Left forelimb (tissue), 1 donor: ENCODE data around the gene N4BP3.
"Not testable (repeated sequence)": the region's sequence is repeated elsewhere in the genome, so short reads cannot be mapped to it uniquely, and the experiment has no call there.

Experiments used
- DNase-seq: peaks from one replicate; pipeline ENCODE4 v3.0.0-alpha.2; 2018; ENCODE audit warnings: low spot score

Gene N4BP3

DNA sequence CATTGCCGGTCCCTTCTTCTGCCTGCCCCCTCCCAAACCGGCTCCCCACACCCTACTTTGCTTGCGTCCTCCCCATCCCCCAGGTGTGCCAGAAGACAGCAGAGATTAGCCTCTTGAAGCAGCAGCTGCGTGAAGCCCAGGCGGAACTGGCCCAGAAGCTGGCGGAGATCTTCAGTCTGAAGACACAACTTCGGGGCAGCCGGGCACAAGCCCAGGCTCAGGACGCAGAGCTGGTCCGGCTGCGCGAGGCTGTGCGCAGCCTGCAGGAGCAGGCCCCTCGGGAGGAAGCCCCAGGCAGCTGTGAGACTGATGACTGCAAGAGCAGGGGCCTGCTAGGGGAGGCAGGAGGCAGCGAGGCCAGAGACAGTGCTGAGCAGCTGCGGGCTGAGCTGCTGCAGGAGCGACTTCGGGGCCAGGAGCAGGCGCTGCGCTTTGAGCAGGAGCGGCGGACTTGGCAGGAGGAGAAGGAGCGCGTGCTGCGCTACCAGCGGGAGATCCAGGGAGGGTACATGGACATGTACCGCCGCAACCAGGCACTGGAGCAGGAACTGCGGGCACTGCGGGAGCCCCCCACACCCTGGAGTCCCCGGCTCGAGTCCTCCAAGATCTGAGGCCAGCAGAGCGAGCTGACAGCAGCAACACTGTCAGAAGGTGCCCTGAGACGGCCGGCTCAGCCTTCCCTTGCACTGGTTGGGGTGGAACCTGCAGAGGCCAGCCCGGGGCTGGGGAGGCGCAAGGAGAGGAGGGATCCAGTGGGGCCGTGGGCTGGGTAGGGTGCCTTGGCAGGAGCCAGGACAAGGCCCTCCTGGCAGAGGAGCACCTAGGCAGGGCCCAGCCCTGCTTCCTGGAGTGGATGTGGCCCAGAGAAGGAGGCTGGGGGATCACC is 8.3 kb downstream of the N4BP3 start:
- peak; percentile 86 for DNase-seq

GRCh38 chr5:178122346-178122745 is 9.0 kb downstream of the N4BP3 start:
- no peak for DNase-seq

DNA sequence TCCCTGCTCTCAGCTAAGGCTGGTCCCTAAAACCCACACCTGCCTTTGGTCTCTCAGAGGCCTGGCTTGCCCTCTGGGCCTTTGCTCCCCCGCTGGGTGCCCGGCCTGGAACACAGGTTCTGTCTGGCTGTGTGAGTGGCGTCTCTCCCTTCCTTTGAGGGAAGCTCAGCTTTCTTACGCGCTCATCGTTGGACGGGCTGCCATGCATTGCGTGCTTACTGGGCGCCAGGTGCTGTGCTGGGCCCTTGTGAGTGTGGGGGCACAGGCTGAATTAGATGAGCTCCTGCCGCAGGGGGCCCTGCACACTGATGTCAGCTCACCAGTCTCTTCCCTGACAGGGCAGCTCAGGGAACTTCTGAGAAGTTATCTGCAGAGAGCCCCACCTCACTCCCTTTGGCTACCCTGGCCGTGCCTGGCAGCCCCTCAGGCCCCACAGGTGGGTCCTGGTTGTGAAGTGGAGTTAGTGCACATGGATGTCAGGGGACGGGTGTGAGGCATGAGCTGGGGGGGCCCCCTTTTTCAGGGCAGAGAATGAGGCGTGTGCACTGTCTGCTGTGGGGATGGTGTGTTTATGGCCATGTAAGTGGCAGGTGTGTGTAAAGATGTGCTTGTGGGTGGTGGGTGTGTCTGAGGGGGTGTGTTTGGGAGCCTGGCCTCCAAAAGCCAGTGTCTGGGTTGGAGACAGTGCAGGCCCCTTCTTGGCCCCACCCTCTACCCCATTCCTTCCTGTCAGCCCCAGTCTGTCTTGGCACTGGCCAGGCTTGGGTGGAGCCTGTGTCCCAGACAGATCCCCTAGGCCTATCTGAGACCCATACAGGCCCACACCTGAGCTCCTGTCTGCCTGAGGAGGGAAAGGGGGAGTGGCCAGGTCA is 10.0 kb downstream of the N4BP3 start:
- no peak for DNase-seq

- peak; percentile 73 for DNase-seq
Measured at GRCh38 chr5:178123966-178124925, 10.9 kb downstream of the N4BP3 start.

DNA sequence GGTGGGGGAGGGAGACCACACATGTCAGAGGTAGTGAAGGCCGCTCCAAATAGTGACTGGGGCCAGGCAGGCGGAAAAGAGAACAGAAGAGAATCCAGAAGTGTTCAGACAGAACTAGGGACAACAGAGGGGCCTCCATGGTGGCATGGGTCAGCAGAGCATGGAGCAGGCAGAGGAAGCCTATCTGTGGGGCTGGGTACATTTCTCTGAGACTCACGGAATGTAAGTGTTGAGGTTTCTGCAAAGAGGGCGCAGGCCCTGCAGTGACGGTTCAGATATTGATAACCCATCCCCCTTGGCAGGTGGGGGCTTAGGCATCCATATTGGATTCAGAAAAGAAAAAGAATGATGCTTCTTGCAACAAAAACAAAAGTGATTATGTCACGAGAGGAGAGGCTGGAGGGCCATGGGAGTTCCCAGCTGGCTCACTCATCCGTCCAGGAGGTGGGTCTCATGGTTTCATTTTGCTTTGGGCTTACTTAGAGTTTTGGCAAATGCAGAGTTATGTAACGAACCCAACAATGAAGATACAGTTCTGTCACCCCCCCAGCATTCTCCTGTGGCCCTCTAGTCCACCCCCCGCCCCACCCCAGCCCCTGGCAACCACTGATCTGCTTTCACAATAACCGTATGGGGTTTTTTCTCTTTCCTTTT is 12.0 kb downstream of the N4BP3 start:
- DNase-seq, result no peak

DNA sequence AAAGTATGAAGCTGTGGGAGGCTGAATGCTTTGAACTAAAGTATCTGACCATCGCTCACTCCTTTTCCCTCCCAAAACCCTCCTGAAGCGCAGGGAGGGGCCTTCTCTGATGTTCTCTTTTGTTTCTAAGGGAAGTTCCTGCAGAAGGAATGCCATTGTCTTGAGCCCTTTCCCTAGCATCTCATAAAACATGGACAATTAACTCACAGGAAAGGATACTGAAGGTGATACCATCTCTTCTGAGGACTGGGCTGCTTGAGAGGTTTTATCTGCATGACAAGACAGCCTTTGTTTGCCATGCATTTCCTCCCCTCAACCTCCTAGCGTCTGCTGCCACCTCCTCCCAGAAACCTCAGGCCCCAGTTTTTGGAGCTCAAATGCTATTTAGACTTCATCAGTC is 13.2 kb downstream of the N4BP3 start:
- no peak for DNase-seq

DNA sequence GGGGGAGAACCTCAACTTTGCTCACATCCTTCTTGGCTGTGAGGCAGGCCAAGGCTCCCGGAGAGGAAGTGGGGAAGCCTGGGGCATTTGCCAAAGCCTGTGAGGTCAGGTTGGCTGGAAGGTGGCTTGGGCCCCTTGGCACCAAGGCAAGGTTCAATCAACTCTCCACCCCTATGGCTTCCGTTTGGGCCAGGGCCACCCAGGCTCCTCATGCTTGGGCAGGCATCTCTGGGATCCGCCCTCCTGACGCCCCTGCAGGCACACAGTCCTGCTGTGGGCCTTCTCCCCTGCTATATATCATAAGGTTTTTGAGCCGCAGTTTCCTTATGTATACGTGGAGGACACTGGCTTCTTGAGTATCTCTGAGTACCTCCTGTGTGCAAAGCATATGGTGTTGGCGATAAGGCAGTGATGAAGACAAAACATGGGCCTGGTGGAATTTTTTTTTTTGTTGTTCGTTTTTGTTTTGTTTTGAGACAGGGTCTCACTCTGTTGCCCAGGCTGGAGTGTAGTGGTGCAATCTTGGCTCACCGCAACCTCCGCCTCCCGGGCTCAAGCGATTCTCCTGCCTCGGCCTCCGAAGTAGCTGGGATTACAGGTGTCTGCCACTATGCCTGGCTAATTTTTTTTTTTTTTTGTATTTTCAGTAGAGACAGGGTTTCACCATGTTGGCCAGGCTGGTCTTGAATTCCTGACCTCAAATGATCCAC is 14.1 kb downstream of the N4BP3 start:
- not testable (repeated sequence) for DNase-seq

GRCh38 chr5:178129296-178129695 is 16.0 kb downstream of the N4BP3 start:
- no peak for DNase-seq

DNA sequence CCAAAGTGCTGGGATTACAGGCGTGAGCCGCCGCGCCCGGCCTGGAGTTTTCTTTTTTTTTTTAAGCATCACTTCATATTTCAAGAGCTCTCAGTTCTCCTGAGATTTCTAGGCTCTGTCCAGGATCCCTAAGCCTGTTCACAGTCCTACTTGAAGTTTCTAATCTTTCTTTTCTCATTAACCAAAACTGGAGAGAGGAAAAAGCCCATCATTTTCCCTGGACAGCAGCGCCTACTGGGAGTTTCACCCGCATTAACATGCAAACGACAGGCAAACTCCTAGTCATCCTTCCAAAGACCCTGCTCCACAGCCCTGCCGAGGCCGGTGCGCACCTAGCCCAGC is 16.9 kb downstream of the N4BP3 start:
- not testable (repeated sequence) for DNase-seq

GRCh38 chr5:178130576-178131445 is 17.5 kb downstream of the N4BP3 start, which contains the start of gene RMND5B:
Gene RMND5B (plus strand): TSS chr5:178131014. CDS start chr5:178138120, 7,106 bp downstream.
- DNase-seq, result peak; percentile 79

GRCh38 chr5:178131446-178131996 is 18.2 kb downstream of the N4BP3 start:
- DNase-seq, result no peak

GRCh38 chr5:178136990-178137389 is 23.7 kb downstream of the N4BP3 start:
- DNase-seq, result no peak

DNA sequence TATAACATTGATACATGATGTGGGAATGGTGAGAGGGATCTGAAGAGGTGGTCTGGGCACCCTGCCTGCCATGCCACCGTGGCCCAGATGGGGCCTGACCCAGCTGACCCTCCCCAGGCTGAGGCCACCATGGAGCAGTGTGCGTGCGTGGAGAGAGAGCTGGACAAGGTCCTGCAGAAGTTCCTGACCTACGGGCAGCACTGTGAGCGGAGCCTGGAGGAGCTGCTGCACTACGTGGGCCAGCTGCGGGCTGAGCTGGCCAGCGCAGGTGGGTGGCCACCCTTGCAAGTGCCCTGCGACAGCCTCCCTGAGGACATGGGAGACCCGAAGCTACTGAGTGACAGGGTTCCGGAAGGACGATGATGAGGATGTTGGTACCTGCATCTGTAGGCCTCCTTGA is 24.7 kb downstream of the N4BP3 start:
- DNase-seq, result no peak

DNA sequence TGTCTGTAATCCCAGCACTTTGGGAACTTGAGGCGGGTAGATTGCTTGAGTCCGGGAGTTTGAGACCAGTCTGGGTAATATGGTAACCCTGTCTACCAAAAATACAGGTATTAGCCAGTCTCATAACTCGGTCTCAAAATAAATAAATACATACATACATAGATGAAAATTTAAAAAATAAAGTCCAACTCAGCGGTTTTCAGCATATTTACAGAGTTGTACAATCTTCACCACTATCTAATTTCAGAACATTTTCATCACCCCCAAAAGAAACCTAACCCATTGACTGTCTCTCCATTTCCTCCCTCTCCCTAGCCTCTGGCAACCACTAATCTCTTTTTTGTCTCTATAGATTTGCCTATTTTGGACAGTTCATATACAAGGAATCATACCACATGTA is 28.2 kb downstream of the N4BP3 start:
- no peak for DNase-seq

DNA sequence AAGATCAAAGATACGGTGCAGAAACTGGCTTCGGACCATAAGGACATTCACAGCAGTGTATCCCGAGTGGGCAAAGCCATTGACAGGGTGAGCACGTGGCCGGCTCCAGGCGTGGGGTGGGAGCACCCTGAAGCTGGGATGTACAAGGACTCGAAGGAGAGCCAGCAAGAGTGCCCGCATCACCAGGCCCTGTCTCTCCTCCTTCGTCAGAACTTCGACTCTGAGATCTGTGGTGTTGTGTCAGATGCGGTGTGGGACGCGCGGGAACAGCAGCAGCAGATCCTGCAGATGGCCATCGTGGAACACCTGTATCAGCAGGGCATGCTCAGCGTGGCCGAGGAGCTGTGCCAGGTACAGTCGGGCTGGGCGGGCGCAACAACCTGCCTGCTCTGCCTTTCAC is 29.3 kb downstream of the N4BP3 start:
- no peak for DNase-seq

DNA sequence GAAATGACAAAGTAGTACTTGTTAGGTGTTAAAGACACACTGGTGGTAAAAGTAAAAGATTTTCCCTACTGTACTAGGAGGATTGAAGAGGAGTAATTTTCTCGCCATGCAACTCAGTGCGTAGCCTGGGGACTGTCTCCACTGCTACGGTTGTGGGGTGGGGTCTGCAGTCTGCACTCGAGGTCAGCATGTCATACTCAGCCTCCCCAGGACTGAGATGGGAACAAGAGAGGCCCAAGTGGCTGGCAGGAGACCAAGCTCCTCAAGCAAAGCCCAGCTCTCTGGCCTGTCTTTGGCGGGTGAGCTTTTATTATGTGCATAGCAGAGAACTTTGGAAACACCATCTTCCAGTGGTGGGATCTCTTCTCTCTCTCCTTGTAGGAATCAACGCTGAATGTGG is 29.9 kb downstream of the N4BP3 start:
- DNase-seq, result no peak

GRCh38 chr5:178143901-178144300 is 30.6 kb downstream of the N4BP3 start:
- DNase-seq, result peak; percentile 82

DNA sequence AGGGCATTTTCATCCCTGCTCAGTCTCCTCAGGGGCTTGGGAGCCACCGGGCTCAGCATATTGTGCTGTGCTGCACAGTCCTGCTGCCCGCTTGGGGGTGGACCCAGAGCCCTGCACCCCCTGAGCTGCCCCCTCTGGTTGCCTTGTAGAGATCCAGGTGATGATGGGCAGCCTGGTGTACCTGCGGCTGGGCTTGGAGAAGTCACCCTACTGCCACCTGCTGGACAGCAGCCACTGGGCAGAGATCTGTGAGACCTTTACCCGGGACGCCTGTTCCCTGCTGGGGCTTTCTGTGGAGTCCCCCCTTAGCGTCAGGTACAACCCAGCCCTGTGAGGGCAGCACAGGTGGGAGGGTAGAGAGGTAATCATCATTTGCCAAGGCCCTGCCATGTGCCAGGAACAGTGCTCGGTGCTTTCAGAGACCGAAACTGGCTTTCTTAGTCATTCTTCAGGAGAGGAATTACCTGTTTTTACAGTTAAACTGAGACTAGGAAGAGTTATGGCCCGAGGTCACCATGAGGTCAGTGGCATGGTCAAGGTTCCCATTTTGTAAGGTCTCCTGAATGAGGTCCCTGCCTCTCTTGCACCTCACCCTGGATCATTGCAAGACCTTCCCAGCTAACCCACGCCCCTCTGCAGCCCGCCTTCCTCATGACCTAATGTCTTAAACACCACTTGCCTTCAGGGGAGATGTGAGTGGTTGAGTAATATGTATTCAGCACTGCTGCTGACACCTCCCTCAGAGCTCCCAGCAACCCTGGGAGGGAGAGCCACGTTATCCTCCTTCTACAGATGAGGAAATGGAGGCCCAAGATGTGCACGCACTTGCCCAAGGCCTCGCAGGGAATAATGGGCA is 32.9 kb downstream of the N4BP3 start:
- no peak for DNase-seq
